HG03342 (cell line): ENCODE results near the gene SMYD2.
A peak's percentile ranks its signal among the peaks of the same experiment; 100 is the strongest.

Source experiments
- ATAC-seq: cut with Tn5 transposase; IDR thresholded peaks from one replicate; pipeline ENCODE4 v1.9.1; 2021; ENCODE audit warnings: mild to moderate bottlenecking, moderate library complexity; ENCODE audit not compliant: unreplicated experiment

The SMYD2 gene

GRCh38 chr1:214300149-214300780 is 19.3 kb downstream of the SMYD2 start:
- no peak for ATAC-seq

- no peak for ATAC-seq
Measured at GRCh38 chr1:214301526-214301925, 20.6 kb downstream of the SMYD2 start.

DNA sequence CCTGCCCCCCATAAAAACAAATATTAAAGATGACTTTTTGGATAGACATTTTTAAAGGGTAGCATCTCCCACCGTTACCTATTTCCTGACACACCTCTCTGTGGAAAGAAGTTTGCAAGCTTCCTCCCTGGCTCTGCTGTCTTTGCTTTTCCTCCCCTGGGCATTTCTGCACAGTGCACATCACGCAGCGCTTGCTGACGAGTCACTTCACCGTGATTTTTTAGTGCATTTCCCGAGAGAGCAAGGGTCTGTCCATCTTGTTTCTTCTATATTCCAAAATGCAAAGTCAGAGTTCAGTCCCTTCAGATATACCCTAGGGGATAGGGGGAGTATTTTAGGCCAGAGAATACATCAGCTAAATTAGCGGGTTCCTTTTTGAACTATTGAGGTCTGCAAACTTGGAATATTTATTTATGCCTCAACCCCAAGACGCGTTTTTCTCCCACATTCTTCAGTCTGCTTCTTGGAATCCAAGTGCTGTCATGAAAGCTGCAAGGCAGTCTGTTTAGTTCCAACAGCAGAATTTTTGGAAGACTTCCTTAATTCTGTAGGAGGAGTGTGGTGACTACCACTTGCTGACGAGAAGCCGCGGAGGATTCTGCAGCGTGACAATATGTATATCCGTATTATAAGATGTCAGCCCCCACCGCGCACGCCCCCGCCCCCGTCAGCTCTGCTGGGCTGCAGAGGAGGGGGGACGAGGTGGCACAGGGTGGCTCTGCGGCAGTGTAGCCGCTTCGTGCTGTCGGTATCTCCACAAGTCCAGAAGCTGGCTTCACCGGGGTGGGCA is 22.4 kb downstream of the SMYD2 start:
- ATAC-seq, result no peak

GRCh38 chr1:214305164-214305751 is 24.3 kb downstream of the SMYD2 start:
- ATAC-seq, result no peak

- no peak for ATAC-seq
Measured at GRCh38 chr1:214306269-214306668, 25.3 kb downstream of the SMYD2 start.

GRCh38 chr1:214310010-214310409 is 29.1 kb downstream of the SMYD2 start:
- peak; percentile 67 for ATAC-seq

GRCh38 chr1:214310777-214311690 is 30.1 kb downstream of the SMYD2 start:
- no peak for ATAC-seq

DNA sequence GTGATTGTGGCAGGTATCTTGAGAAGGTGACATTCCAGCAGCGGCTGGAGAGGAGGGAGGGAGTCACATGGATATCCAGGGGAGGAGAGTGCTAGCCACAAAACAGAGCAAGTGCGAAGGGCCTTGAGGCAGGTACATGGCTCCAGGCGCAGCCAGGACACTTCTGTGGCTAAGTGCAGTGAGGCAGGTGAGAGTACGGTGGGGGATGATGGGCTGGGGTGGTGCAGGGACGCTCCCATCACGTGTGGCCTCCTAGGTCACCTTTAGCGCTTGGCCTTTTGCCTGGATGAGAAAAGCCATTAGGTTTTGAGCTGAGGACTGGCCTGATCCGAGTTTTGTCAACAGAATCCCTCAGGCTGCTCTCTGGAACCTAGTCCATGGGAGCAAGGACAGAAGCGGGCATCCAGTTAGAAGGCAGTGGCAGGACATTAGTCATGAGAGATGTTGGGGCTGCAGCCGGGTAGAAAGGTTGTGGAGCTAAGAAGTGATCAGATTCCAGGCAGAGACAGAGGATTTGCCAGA is 31.6 kb downstream of the SMYD2 start:
- ATAC-seq, result no peak

DNA sequence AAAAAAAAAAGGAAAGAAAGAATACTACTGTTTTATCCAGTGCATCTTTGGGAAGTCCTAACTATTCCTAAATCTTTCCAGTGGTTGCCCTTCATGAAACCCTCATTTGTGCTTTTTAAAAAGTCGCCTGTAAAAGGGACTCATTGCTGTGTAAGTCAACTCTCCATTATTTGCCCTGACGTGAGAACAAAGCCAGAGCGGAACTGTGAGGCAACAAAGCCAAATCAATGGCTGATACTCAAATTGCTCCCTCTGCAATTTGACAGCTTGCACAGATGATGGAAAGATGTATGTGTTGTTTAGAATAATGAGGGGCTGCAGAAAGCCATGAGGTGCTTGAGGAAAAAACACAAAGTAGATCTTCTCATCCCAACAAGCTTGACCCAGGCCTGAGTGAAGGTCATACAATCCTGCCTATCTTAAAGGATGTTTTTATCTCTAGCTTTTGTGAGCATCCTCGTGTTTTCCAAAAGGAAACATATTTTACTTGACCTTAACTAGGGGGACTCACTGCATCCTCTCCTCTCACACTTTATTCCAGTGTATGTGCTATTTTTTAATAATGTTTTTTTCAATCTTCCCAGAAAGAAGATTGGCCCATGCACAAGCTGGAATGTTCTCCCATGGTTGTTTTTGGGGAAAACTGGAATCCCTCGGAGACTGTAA is 33.4 kb downstream of the SMYD2 start:
- ATAC-seq, result no peak

DNA sequence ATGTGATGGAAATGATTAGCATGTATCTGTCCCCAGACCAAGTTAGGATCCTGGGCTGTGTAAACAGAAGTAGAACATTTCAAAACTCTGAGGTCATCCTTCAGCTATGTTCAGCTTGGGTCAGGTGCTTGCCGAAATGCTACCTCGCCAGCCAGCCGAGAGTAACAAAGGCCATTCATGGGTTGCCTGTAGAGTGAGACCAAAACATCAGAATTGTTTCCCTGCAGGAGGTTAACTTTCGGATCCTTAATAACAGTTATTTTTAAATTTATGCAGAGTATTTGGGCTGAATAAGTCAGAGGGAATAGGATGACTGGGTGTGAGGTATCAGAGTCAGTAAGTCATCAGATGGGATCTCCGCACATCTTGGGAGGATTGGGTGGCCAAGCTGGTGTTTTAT is 35.6 kb downstream of the SMYD2 start:
- no peak for ATAC-seq

- ATAC-seq, result no peak
Measured at GRCh38 chr1:214317300-214317699, 36.3 kb downstream of the SMYD2 start.

DNA sequence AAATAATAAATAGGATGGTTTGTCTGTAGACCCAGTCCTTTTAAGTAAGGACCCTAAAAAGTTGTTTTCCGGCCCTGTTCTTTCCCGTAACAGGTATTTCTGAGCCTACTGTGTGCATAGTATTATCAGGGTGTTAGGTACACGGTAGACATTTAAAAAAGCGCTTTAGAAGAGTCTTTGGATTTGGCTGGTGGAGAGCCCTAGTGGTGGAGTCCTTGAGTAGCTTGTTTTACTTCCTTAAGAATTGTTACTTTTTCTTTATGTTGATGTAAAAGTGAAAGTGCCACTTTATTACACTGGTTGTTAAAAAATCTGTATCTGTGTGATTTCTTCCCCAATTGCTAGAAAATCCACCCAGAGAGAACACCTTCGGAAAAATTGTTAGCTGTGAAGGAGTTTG is 36.8 kb downstream of the SMYD2 start:
- no peak for ATAC-seq

DNA sequence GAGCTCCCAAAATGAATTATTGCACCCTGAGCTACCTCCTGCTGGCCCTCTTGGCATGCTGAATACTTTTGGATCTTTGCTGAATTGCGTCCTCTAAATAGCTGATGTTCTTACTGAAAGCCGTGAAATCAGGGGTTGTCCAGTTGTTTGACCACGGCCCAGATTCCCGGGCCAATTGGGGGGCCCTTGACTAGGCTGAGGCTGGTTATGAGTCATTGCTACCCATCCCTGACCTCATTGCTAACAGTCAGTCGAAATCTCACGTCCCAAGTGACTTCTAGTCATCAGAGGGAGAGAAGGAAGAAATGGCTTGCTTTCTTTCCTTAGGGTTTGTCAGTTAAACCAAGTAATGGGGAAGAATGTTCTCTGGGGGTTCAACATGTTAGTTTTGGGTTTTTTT is 37.4 kb downstream of the SMYD2 start:
- no peak for ATAC-seq

- ATAC-seq, result no peak
Measured at GRCh38 chr1:214318956-214319736, 38.2 kb downstream of the SMYD2 start.

- ATAC-seq, result no peak
Measured at GRCh38 chr1:214319938-214320337, 39.0 kb downstream of the SMYD2 start.

DNA sequence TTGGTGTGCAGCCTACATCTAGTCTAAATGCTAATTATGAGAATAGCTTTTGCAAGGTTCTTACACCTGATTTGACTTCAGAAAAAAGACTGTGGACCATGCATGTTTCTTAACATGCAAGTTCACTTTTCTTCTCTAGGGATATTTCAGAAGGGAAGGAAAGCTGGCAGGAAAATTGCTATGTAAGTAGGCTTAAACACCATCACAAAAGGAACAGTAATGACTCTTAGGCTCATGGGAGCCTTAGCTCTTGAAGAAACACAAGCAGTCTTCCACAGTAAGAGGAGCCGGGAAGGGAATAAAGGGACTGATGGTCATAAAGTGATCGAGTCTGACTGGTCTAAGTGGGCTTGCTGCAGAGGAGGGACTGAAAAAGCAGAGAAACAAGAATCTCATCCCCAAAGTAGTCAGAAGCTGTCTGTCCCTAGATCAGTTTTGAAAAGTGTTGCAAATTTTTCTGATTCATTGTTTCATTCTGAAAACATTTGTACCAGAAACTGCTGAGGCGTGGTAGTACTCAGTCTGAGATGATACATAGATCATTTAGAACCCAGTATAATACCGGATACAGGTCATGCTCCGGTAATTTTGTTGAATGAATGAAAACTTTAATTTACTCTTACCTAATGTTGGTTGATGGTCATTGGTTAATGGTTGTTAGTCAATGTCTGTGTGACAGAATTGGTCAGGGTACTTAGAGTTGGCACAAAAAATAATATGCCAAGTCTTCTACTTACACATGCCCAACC is 40.9 kb downstream of the SMYD2 start:
- ATAC-seq, result peak; percentile 74

GRCh38 chr1:214324896-214325800 is 44.2 kb downstream of the SMYD2 start:
- no peak for ATAC-seq

DNA sequence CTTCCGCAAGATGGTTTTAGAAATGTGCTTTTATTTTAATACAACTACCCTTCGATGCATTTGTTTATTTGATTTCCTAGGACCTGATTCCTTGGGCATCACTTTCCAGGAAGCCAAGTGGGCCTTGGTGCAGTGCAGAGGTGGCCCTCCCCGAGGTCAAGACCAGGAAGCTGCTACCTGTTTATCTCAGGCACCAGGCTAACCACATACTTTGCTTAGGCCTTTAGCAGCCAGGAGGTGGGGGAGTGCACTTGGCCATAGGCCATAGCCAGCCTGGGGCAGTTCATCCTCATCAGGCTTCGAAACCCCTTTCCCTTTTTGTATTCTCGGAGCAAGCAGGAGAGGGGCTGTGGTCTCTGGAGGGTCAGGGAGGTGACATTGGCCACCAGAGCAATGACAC is 45.4 kb downstream of the SMYD2 start:
- ATAC-seq, result no peak
